ENCODE data around the gene TRPM1.

TRPM1 gene

GRCh38 chr15:31101262-31102038 lies at the start of gene TRPM1:
TRPM1 (minus strand) TSS chr15:31101725; CDS start chr15:31081355, 20,370 bp downstream.
- no peak for ATAC-seq (ENCODE audit: low read depth)
- Mint-ChIP-seq H3K4me3 (peak within 1 kb of the TSS; percentile 11), H3K36me3 (no peaks in the 10 kb centered on the region), H3K9me3 (no peaks in the 10 kb centered on the region), H3K27me3 (no peaks in the 10 kb centered on the region), H3K27ac (no peak within 1 kb of the TSS), H3K4me1 (peaks cover 27% of the 10 kb centered on the region)
- DNase-seq (ENCODE audit: low spot score in 2 of 2) = no peak

DNA sequence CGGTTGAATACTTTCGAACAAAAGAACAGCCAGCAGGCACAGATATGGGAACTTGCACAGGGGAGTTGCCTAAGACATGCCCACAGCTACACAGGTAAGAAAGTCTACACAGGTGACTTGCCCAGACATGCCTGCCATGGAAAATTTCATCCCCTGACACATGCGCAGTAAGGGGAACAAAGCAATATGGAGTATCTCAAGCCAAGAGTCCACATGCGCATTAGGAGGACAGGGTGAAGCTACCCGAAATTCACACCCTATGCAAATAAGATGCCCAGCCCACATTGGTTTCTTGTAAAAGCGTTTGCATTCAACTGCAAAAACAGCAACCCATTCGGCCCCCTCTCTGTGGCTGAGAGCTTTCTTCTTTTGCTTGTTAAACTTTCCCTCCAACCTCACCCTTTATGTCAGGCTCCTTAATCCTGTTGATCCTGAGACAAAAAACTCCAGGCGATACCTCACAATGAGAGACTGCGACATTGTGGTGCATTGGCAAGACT lies 49.3 kb upstream of the TRPM1 start:
- no peak overlapping the region for H3K27ac Mint-ChIP-seq
- ATAC-seq (ENCODE audit: low read depth) (no peak), DNase-seq (ENCODE audit: low spot score in 2 of 2) (no peak)
- H3K36me3 Mint-ChIP-seq = no peaks in the 10 kb centered on the region
- H3K27me3 Mint-ChIP-seq = peaks cover 2% of the 10 kb centered on the region
- no peak overlapping the region for H3K4me3 Mint-ChIP-seq
- H3K4me1 Mint-ChIP-seq = no peaks in the 10 kb centered on the region
- no peaks in the 10 kb centered on the region for H3K9me3 Mint-ChIP-seq

DNA sequence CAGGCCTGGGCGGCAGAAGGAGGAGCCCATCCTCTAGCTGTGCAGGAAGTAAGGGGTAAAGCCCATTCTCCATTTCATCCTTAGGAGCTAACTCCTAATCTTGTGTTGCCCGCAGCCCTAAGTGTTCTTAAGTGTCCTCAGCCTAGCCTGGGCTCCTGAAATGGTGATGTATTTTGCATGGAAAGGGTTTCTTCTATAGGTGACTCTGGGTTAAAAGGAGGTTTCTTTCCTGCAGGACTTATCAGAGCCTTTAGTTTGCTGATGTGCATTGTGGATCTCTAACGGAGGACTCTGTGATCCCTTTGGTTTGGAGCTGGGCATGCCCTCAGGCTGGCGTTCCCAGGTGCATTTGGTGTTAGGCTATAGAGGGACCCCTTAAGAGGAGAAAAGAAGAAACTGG lies 48.5 kb upstream of the TRPM1 start:
- H3K4me1 Mint-ChIP-seq = no peaks in the 10 kb centered on the region
- H3K4me3 Mint-ChIP-seq = no peak overlapping the region
- ATAC-seq (ENCODE audit: low read depth) (no peak), DNase-seq (ENCODE audit: low spot score in 2 of 2) (no peak)
- H3K36me3 Mint-ChIP-seq = no peaks in the 10 kb centered on the region
- peaks cover 2% of the 10 kb centered on the region for H3K27me3 Mint-ChIP-seq
- H3K27ac Mint-ChIP-seq = no peak overlapping the region
- no peaks in the 10 kb centered on the region for H3K9me3 Mint-ChIP-seq

DNA sequence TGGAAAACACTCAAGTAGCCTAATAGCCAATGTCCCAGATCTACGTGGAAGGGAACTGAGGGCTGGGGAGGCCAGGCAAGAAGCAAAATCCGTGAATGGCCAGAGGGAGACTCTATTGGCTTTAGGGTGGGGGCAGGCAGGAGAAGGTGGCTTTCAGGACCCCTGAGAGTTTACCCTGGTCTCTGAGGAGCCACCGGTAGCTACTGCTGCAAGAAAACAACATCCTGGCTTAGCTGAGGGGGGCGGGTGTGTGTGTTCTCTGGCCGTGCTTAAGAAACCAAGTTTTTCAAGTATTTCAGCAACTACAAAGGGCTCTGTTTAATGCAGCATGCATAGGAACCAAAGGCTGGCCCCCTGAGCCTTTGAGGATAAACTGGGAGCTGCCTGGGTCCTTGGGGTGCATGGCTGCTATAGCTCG lies 47.6 kb upstream of the TRPM1 start:
- no peak for ATAC-seq (ENCODE audit: low read depth)
- Mint-ChIP-seq H3K9me3 (no peaks in the 10 kb centered on the region), H3K36me3 (no peaks in the 10 kb centered on the region), H3K27ac (no peak overlapping the region), H3K27me3 (peaks cover 2% of the 10 kb centered on the region), H3K4me1 (no peaks in the 10 kb centered on the region), H3K4me3 (no peak overlapping the region)
- no peak for DNase-seq (ENCODE audit: low spot score in 2 of 2)

DNA sequence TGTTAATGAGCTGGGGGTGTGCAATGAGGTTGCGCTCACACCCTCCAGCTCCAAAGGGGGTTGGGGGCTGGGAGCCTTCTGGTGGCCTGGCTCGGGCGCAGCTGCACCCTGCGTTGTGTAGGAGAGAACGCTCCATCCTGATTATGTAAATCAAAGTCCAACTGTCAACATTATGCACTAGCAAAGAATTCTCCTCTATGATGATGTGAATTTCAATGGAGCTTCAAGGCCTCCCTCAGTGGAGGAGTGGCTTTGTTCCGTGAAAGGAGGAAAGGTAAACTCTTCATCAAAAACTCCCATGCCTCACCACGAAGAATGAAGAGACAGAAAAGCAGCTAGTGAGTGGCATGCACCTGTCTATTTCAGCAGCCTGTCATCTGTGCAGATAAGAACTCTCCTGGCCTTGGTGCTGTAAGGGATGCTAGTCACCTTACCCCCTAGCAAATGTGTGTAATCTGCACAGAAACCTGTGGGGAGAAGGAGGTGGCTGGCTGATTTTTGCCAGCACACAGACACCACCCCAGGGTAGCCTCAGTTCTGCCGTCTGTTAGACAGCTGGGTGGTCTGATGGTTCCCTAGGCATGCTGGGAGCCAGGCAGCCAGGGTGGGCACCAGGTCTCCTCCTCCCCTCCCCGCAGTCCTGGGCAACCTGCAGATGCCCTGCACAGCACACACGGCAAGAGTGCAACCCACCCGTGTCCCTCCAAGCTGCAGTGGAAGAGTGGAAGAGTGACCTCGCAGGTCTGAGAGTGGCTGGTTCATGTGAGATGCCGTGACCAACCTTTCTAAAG lies 47.0 kb upstream of the TRPM1 start:
- ATAC-seq (ENCODE audit: low read depth) (no peak), DNase-seq (ENCODE audit: low spot score in 2 of 2) (no peak)
- no peaks in the 10 kb centered on the region for H3K9me3 Mint-ChIP-seq
- no peak overlapping the region for H3K4me3 Mint-ChIP-seq
- H3K36me3 Mint-ChIP-seq = no peaks in the 10 kb centered on the region
- H3K27me3 Mint-ChIP-seq = peaks cover 2% of the 10 kb centered on the region
- H3K27ac Mint-ChIP-seq = no peak overlapping the region
- no peaks in the 10 kb centered on the region for H3K4me1 Mint-ChIP-seq

DNA sequence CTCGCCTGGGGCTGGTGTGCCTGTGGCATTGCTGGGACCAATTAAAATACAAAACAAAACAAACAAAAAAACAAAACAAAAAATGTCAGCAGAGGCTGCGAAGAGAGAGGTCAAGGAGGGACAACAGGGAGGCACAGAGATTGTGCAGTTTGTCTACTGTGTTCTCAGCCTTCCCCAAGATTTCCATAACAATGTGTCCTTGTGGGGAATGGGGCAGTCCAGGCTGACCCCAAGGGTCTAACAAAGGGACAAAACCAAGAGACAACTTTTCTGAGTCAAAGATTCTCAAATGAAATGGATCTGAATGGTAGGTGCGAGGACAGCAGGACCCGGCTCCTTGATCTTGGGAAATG lies 46.4 kb upstream of the TRPM1 start:
- ATAC-seq (ENCODE audit: low read depth) (no peak), DNase-seq (ENCODE audit: low spot score in 2 of 2) (no peak)
- H3K9me3 Mint-ChIP-seq = no peaks in the 10 kb centered on the region
- no peaks in the 10 kb centered on the region for H3K4me1 Mint-ChIP-seq
- H3K27me3 Mint-ChIP-seq = peaks cover 2% of the 10 kb centered on the region
- H3K36me3 Mint-ChIP-seq = no peaks in the 10 kb centered on the region
- H3K4me3 Mint-ChIP-seq = no peak overlapping the region
- H3K27ac Mint-ChIP-seq = no peak overlapping the region

DNA sequence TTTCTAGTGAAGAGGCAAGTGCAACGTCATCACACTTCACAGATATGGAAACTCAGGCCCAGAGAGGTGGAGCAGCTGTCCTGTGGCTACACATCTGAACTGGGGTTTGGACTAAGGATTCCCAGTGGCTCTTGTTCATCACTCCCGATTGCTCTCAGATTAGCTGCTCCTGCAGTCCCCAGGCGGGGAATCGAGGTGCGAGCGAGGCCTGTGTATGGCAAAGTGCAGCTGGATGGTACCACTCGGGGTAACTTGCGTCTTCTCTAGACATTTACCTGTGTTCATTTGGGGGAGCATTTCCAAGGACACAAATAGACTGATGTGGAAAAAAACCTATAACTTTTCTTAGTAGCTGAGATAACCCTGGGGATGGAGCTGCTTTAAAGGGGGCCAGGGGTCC lies 45.9 kb upstream of the TRPM1 start:
- Mint-ChIP-seq H3K27ac (no peak overlapping the region), H3K27me3 (peaks cover 2% of the 10 kb centered on the region), H3K36me3 (no peaks in the 10 kb centered on the region), H3K4me1 (no peaks in the 10 kb centered on the region), H3K4me3 (no peak overlapping the region), H3K9me3 (no peaks in the 10 kb centered on the region)
- ATAC-seq (ENCODE audit: low read depth) (no peak), DNase-seq (ENCODE audit: low spot score in 2 of 2) (no peak)

- ATAC-seq (ENCODE audit: low read depth) (no peak), DNase-seq (ENCODE audit: low spot score in 2 of 2) (no peak)
- Mint-ChIP-seq H3K9me3 (no peaks in the 10 kb centered on the region), H3K36me3 (no peaks in the 10 kb centered on the region), H3K27me3 (no peaks in the 10 kb centered on the region), H3K27ac (no peak overlapping the region), H3K4me1 (no peaks in the 10 kb centered on the region), H3K4me3 (no peak overlapping the region)
Measured at GRCh38 chr15:31145271-31145911, 43.9 kb upstream of the TRPM1 start.

- Mint-ChIP-seq H3K9me3 (no peaks in the 10 kb centered on the region), H3K4me3 (no peak overlapping the region), H3K36me3 (no peaks in the 10 kb centered on the region), H3K27me3 (peaks cover 4% of the 10 kb centered on the region), H3K27ac (no peak overlapping the region), H3K4me1 (no peaks in the 10 kb centered on the region)
- ATAC-seq (ENCODE audit: low read depth) (no peak), DNase-seq (ENCODE audit: low spot score in 2 of 2) (no peak)
Measured at GRCh38 chr15:31141792-31142191, 40.3 kb upstream of the TRPM1 start.

GRCh38 chr15:31136607-31137328 lies 35.2 kb upstream of the TRPM1 start:
- H3K4me1 Mint-ChIP-seq = no peaks in the 10 kb centered on the region
- no peak overlapping the region for H3K4me3 Mint-ChIP-seq
- peaks cover 2% of the 10 kb centered on the region for H3K9me3 Mint-ChIP-seq
- H3K27ac Mint-ChIP-seq = peak overlapping the region; percentile 47
- peaks cover 4% of the 10 kb centered on the region for H3K27me3 Mint-ChIP-seq
- ATAC-seq (ENCODE audit: low read depth) = no peak
- peaks cover 2% of the 10 kb centered on the region for H3K36me3 Mint-ChIP-seq
- no peak for DNase-seq (ENCODE audit: low spot score in 2 of 2)

DNA sequence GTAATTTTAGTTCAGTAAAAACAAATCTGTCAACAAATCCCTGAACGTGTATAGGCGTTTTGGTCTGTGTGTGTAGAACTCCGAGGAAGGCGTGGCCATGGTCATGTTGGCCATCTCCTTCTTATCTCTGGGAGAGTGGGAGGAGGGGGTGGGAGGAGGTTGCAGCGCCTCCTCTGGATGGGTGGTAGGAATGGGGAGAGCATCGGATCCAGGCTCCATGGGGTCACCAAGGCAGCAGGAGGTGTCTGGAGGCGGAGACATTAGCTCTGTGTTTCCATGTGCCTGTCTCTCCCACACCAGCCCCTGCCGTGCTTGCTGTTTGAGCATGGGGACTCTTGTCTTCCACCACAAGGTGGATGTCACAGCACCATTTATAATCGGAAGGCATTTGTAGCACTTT lies 34.5 kb upstream of the TRPM1 start:
- no peaks in the 10 kb centered on the region for H3K4me1 Mint-ChIP-seq
- ATAC-seq (ENCODE audit: low read depth) (no peak), DNase-seq (ENCODE audit: low spot score in 2 of 2) (no peak)
- no peak overlapping the region for H3K27ac Mint-ChIP-seq
- no peak overlapping the region for H3K4me3 Mint-ChIP-seq
- H3K36me3 Mint-ChIP-seq = peaks cover 2% of the 10 kb centered on the region
- H3K9me3 Mint-ChIP-seq = peaks cover 2% of the 10 kb centered on the region
- peaks cover 4% of the 10 kb centered on the region for H3K27me3 Mint-ChIP-seq

GRCh38 chr15:31135523-31135922 lies 34.0 kb upstream of the TRPM1 start:
- H3K27ac Mint-ChIP-seq = no peak overlapping the region
- no peak overlapping the region for H3K4me3 Mint-ChIP-seq
- peak; percentile 39 for ATAC-seq (ENCODE audit: low read depth)
- H3K9me3 Mint-ChIP-seq = peaks cover 2% of the 10 kb centered on the region
- no peaks in the 10 kb centered on the region for H3K4me1 Mint-ChIP-seq
- no peak for DNase-seq (ENCODE audit: low spot score in 2 of 2)
- peaks cover 2% of the 10 kb centered on the region for H3K36me3 Mint-ChIP-seq
- peaks cover 4% of the 10 kb centered on the region for H3K27me3 Mint-ChIP-seq

GRCh38 chr15:31133890-31134289 lies 32.4 kb upstream of the TRPM1 start:
- Mint-ChIP-seq H3K4me3 (no peak overlapping the region), H3K27me3 (peaks cover 4% of the 10 kb centered on the region), H3K36me3 (peaks cover 2% of the 10 kb centered on the region), H3K27ac (no peak overlapping the region), H3K9me3 (peaks cover 2% of the 10 kb centered on the region), H3K4me1 (peaks cover 4% of the 10 kb centered on the region)
- no peak for ATAC-seq (ENCODE audit: low read depth)
- no peak for DNase-seq (ENCODE audit: low spot score in 2 of 2)

All from memory B cell (primary cell).